ENCODE data around the gene SLC35G4.

SLC35G4 gene

GRCh38 chr18:11578799-11579198 is 30.6 kb upstream of the SLC35G4 start:
- Histone ChIP-seq H3K27ac (replicated peaks) (no peak overlapping the region), H3K4me3 (replicated peaks; ENCODE audit: insufficient read depth, low read length) (no peak overlapping the region), H3K27me3 (ENCODE audit: insufficient read depth, poor library complexity, severe bottlenecking) (peaks cover 8% of the 10 kb centered on the region)
- TF ChIP-seq CTCF (IDR thresholded peaks at IDR 0.05; ENCODE audit: insufficient read depth, low read length) (no peak), GABPA (IDR thresholded peaks at IDR 0.05; ENCODE audit: low read depth) (no peak), REST (IDR thresholded peaks at IDR 0.05; ENCODE audit: insufficient replicate concordance, low read depth) (no peak), SPI1 (IDR thresholded peaks at IDR 0.05; ENCODE audit: borderline replicate concordance, low read depth) (no peak)
- DNase-seq (ENCODE audit: low read depth in 1 of 2, low spot score in 1 of 2) = no peak

GRCh38 chr18:11579916-11580315 is 29.5 kb upstream of the SLC35G4 start:
- Histone ChIP-seq H3K4me3 (replicated peaks; ENCODE audit: insufficient read depth, low read length) (no peak overlapping the region), H3K27me3 (ENCODE audit: insufficient read depth, poor library complexity, severe bottlenecking) (peaks cover 5% of the 10 kb centered on the region), H3K27ac (replicated peaks) (no peak overlapping the region)
- no peak for DNase-seq (ENCODE audit: low read depth in 1 of 2, low spot score in 1 of 2)
- TF ChIP-seq REST (IDR thresholded peaks at IDR 0.05; ENCODE audit: insufficient replicate concordance, low read depth) = no peak
- TF ChIP-seq POLR2AphosphoS5 (IDR thresholded peaks at IDR 0.05; ENCODE audit: low read depth) = no peak
- TF ChIP-seq GABPA (IDR thresholded peaks at IDR 0.05; ENCODE audit: low read depth) = no peak
- no peak for TF ChIP-seq CTCF (IDR thresholded peaks at IDR 0.05; ENCODE audit: insufficient read depth, low read length)
- no peak for TF ChIP-seq SPI1 (IDR thresholded peaks at IDR 0.05; ENCODE audit: borderline replicate concordance, low read depth)

GRCh38 chr18:11581286-11581685 is 28.1 kb upstream of the SLC35G4 start:
- Histone ChIP-seq H3K27ac (replicated peaks) (no peak overlapping the region), H3K27me3 (ENCODE audit: insufficient read depth, poor library complexity, severe bottlenecking) (peaks cover 3% of the 10 kb centered on the region), H3K4me3 (replicated peaks; ENCODE audit: insufficient read depth, low read length) (no peak overlapping the region)
- TF ChIP-seq CTCF (IDR thresholded peaks at IDR 0.05; ENCODE audit: insufficient read depth, low read length) = no peak
- no peak for TF ChIP-seq SPI1 (IDR thresholded peaks at IDR 0.05; ENCODE audit: borderline replicate concordance, low read depth)
- no peak for TF ChIP-seq GABPA (IDR thresholded peaks at IDR 0.05; ENCODE audit: low read depth)
- no peak for TF ChIP-seq REST (IDR thresholded peaks at IDR 0.05; ENCODE audit: insufficient replicate concordance, low read depth)
- TF ChIP-seq POLR2AphosphoS5 (IDR thresholded peaks at IDR 0.05; ENCODE audit: low read depth) = no peak
- no peak for DNase-seq (ENCODE audit: low read depth in 1 of 2, low spot score in 1 of 2)

Measured in HL-60 (cell line).